HG02973 (cell line): ENCODE results near the gene KLRF2.

Experiments used
- ATAC-seq: cut with Tn5 transposase; IDR thresholded peaks from one replicate; pipeline ENCODE4 v1.9.1; 2021; ENCODE audit warnings: moderate library complexity; ENCODE audit not compliant: unreplicated experiment

KLRF2 gene

GRCh38 chr12:9883175-9883574 is 1.9 kb downstream of the KLRF2 start:
- no peak for ATAC-seq

GRCh38 chr12:9888665-9889273 is 7.5 kb downstream of the KLRF2 start:
- ATAC-seq = no peak

GRCh38 chr12:9895215-9895971 is 14.1 kb downstream of the KLRF2 start:
- no peak for ATAC-seq

- no peak for ATAC-seq
Observed at GRCh38 chr12:9897535-9897934, 16.2 kb downstream of the KLRF2 start.

- no peak for ATAC-seq
Observed at GRCh38 chr12:9899209-9899608, 17.9 kb downstream of the KLRF2 start.

GRCh38 chr12:9900930-9901329 is 19.6 kb downstream of the KLRF2 start:
- no peak for ATAC-seq

GRCh38 chr12:9902539-9903228 is 21.4 kb downstream of the KLRF2 start:
- no peak for ATAC-seq

- ATAC-seq = no peak
Observed at GRCh38 chr12:9906873-9907272, 25.6 kb downstream of the KLRF2 start.

GRCh38 chr12:9907769-9908168 is 26.5 kb downstream of the KLRF2 start:
- no peak for ATAC-seq

GRCh38 chr12:9908350-9908749 is 27.1 kb downstream of the KLRF2 start:
- no peak for ATAC-seq

GRCh38 chr12:9909724-9910123 is 28.4 kb downstream of the KLRF2 start:
- no peak for ATAC-seq

GRCh38 chr12:9910716-9911421 is 29.6 kb downstream of the KLRF2 start:
- ATAC-seq = no peak

GRCh38 chr12:9911708-9912107 is 30.4 kb downstream of the KLRF2 start:
- ATAC-seq = no peak

- no peak for ATAC-seq
Observed at GRCh38 chr12:9919443-9919842, 38.2 kb downstream of the KLRF2 start.

- no peak for ATAC-seq
Observed at GRCh38 chr12:9920451-9920850, 39.2 kb downstream of the KLRF2 start.

- ATAC-seq = no peak
Observed at GRCh38 chr12:9922429-9922828, 41.1 kb downstream of the KLRF2 start.

GRCh38 chr12:9925705-9926393 is 44.6 kb downstream of the KLRF2 start:
- ATAC-seq = no peak

GRCh38 chr12:9926876-9927275 is 45.6 kb downstream of the KLRF2 start:
- no peak for ATAC-seq

- ATAC-seq = no peak
Observed at GRCh38 chr12:9928607-9929006, 47.3 kb downstream of the KLRF2 start.

- no peak for ATAC-seq
Observed at GRCh38 chr12:9931245-9931644, 50.0 kb downstream of the KLRF2 start.

GRCh38 chr12:9932270-9932669 is 51.0 kb downstream of the KLRF2 start, which contains the start of gene CLEC2A:
Gene CLEC2A, minus strand, starts transcription at chr12:9932370. Its CDS starts 41 bp downstream, at chr12:9932329.
- no peak for ATAC-seq
